T-helper 17 cell (primary cell): ENCODE data around the gene TBCE. TPM values are rescaled to one million over a fixed set of nuclear protein-coding genes. Genes with fewer than 3 reads are reported as not detected.

Experiments
- ATAC-seq: fragments of 150-1000 bp; cut with Tn5 transposase; 2 replicates; pipeline ENCODE4 v1.10.0; 2021; ENCODE audit warnings: mild to moderate bottlenecking, moderate library complexity
- DNase-seq, 3 donors: peaks; one replicate each; pipeline versions ENCODE4 v3.0.0 to v3.0.0-alpha.2; 2020 to 2021
- H3K9me3 ChIP-seq: one replicate; pipeline ENCODE4 v1.7.0; 2013; ENCODE audit warnings: low read length, mild to moderate bottlenecking; ENCODE audit not compliant: control insufficient read depth, poor library complexity, severe bottlenecking
- H3K27ac Mint-ChIP-seq: one replicate; pipeline ENCODE4 v1.8.0; 2022; ENCODE audit warnings: mild to moderate bottlenecking, moderate library complexity, mixed read lengths
- H3K27me3 Mint-ChIP-seq: one replicate; pipeline ENCODE4 v1.8.0; 2022; ENCODE audit warnings: mixed read lengths
- H3K36me3 Mint-ChIP-seq: one replicate; pipeline ENCODE4 v1.8.0; 2022; ENCODE audit warnings: low read depth, mixed read lengths
- H3K4me1 Mint-ChIP-seq: one replicate; pipeline ENCODE4 v1.8.0; 2022; ENCODE audit warnings: mild to moderate bottlenecking, mixed read lengths
- H3K4me3 Mint-ChIP-seq: one replicate; pipeline ENCODE4 v1.8.0; 2022; ENCODE audit warnings: mild to moderate bottlenecking, moderate library complexity, mixed read lengths
- total RNA-seq, 4 donors: library from RNA in 2 of 4; stranded (reverse) in 2 of 4; gene quantifications; one replicate each; pipeline ENCODE4 v1.2.3 and lab custom pipeline; 2022 to 2026

TBCE gene
- total RNA-seq, 2 donors from 2014 or later, result 14.6 to 18.3 TPM

GRCh38 chr1:235407419-235407818 lies 40.2 kb downstream of the TBCE start:
- H3K4me3 Mint-ChIP-seq, result no peak overlapping the region
- no peaks in the 10 kb centered on the region for H3K9me3 ChIP-seq
- DNase-seq (no peak), ATAC-seq (no peak)
- H3K27ac Mint-ChIP-seq, result no peak overlapping the region
- peaks cover 9% of the 10 kb centered on the region for H3K4me1 Mint-ChIP-seq
- H3K27me3 Mint-ChIP-seq, result no peaks in the 10 kb centered on the region
- peaks cover under 1% of the 10 kb centered on the region for H3K36me3 Mint-ChIP-seq

- H3K27ac Mint-ChIP-seq, result peak overlapping the region; percentile 51
Observed at GRCh38 chr1:235408503-235408960, 41.3 kb downstream of the TBCE start.

GRCh38 chr1:235409042-235409820 lies 42.0 kb downstream of the TBCE start:
- no peak for ATAC-seq
- no peak for DNase-seq
- no peak overlapping the region for H3K27ac Mint-ChIP-seq
- H3K27me3 Mint-ChIP-seq, result no peaks in the 10 kb centered on the region
- H3K9me3 ChIP-seq, result no peaks in the 10 kb centered on the region
- H3K4me1 Mint-ChIP-seq, result peaks cover 7% of the 10 kb centered on the region
- H3K4me3 Mint-ChIP-seq, result no peak overlapping the region
- no peaks in the 10 kb centered on the region for H3K36me3 Mint-ChIP-seq

More at GRCh38 chr1:235408503-235408960, 41.3 kb downstream of the TBCE start:
- peaks cover 8% of the 10 kb centered on the region for H3K4me1 Mint-ChIP-seq
- ATAC-seq (no peak), DNase-seq (no peak)
- no peaks in the 10 kb centered on the region for H3K9me3 ChIP-seq
- no peaks in the 10 kb centered on the region for H3K36me3 Mint-ChIP-seq
- H3K27me3 Mint-ChIP-seq, result no peaks in the 10 kb centered on the region
- no peak overlapping the region for H3K4me3 Mint-ChIP-seq

- no peak overlapping the region for H3K27ac Mint-ChIP-seq
- H3K9me3 ChIP-seq, result no peaks in the 10 kb centered on the region
- no peaks in the 10 kb centered on the region for H3K36me3 Mint-ChIP-seq
- H3K4me3 Mint-ChIP-seq, result no peak overlapping the region
- no peak for ATAC-seq
- H3K4me1 Mint-ChIP-seq, result peaks cover 9% of the 10 kb centered on the region
- H3K27me3 Mint-ChIP-seq, result no peaks in the 10 kb centered on the region
- no peak for DNase-seq
Observed at GRCh38 chr1:235410467-235410866, 43.2 kb downstream of the TBCE start.

GRCh38 chr1:235411489-235412486 lies 44.6 kb downstream of the TBCE start:
- ATAC-seq (no peak), DNase-seq (no peak)
- peak overlapping the region; percentile 72 for H3K27ac Mint-ChIP-seq
- no peaks in the 10 kb centered on the region for H3K27me3 Mint-ChIP-seq
- H3K4me3 Mint-ChIP-seq, result no peak overlapping the region
- H3K4me1 Mint-ChIP-seq, result peaks cover 9% of the 10 kb centered on the region
- H3K9me3 ChIP-seq, result no peaks in the 10 kb centered on the region
- H3K36me3 Mint-ChIP-seq, result no peaks in the 10 kb centered on the region

GRCh38 chr1:235415008-235415904 lies 48.0 kb downstream of the TBCE start:
- Mint-ChIP-seq H3K4me1 (peaks cover 5% of the 10 kb centered on the region), H3K27ac (no peak overlapping the region), H3K27me3 (no peaks in the 10 kb centered on the region), H3K36me3 (no peaks in the 10 kb centered on the region), H3K4me3 (no peak overlapping the region)
- H3K9me3 ChIP-seq, result no peaks in the 10 kb centered on the region
- ATAC-seq (peak; percentile 82), DNase-seq (peak; percentile 20 to 43 (median 37))

GRCh38 chr1:235416662-235417049 lies 49.4 kb downstream of the TBCE start:
- H3K27ac Mint-ChIP-seq, result no peak overlapping the region
- ATAC-seq (no peak), DNase-seq (no peak)
- no peaks in the 10 kb centered on the region for H3K36me3 Mint-ChIP-seq
- H3K4me1 Mint-ChIP-seq, result peaks cover 5% of the 10 kb centered on the region
- no peaks in the 10 kb centered on the region for H3K9me3 ChIP-seq
- no peak overlapping the region for H3K4me3 Mint-ChIP-seq
- H3K27me3 Mint-ChIP-seq, result no peaks in the 10 kb centered on the region

- DNase-seq (peak; percentile 16 to 54 (median 33)), ATAC-seq (peak; percentile 72)
- H3K27me3 Mint-ChIP-seq, result no peaks in the 10 kb centered on the region
- peaks cover 2% of the 10 kb centered on the region for H3K4me1 Mint-ChIP-seq
- no peak overlapping the region for H3K4me3 Mint-ChIP-seq
- no peaks in the 10 kb centered on the region for H3K9me3 ChIP-seq
- H3K27ac Mint-ChIP-seq, result no peak overlapping the region
- no peaks in the 10 kb centered on the region for H3K36me3 Mint-ChIP-seq
Observed at GRCh38 chr1:235417086-235417697, 50.0 kb downstream of the TBCE start.

- ATAC-seq (no peak), DNase-seq (no peak)
- no peaks in the 10 kb centered on the region for H3K27me3 Mint-ChIP-seq
- H3K4me3 Mint-ChIP-seq, result no peak overlapping the region
- H3K36me3 Mint-ChIP-seq, result peaks cover 5% of the 10 kb centered on the region
- no peaks in the 10 kb centered on the region for H3K9me3 ChIP-seq
- peaks cover 20% of the 10 kb centered on the region for H3K4me1 Mint-ChIP-seq
- H3K27ac Mint-ChIP-seq, result peak overlapping the region; percentile 87
Observed at GRCh38 chr1:235421751-235422150, 54.5 kb downstream of the TBCE start.

- no peaks in the 10 kb centered on the region for H3K27me3 Mint-ChIP-seq
- peaks cover 5% of the 10 kb centered on the region for H3K36me3 Mint-ChIP-seq
- H3K4me1 Mint-ChIP-seq, result peaks cover 20% of the 10 kb centered on the region
- ATAC-seq, result peak; percentile 85
- no peak overlapping the region for H3K4me3 Mint-ChIP-seq
- no peaks in the 10 kb centered on the region for H3K9me3 ChIP-seq
- peak in 2 of 3 donors; percentile 7 to 9 for DNase-seq
- H3K27ac Mint-ChIP-seq, result peak overlapping the region; percentile 87
Observed at GRCh38 chr1:235423214-235423652, 56.0 kb downstream of the TBCE start.

GRCh38 chr1:235424092-235424491 lies 56.9 kb downstream of the TBCE start:
- DNase-seq (no peak), ATAC-seq (no peak)
- no peaks in the 10 kb centered on the region for H3K9me3 ChIP-seq
- H3K27ac Mint-ChIP-seq, result no peak overlapping the region
- peaks cover 20% of the 10 kb centered on the region for H3K4me1 Mint-ChIP-seq
- no peak overlapping the region for H3K4me3 Mint-ChIP-seq
- no peaks in the 10 kb centered on the region for H3K27me3 Mint-ChIP-seq
- H3K36me3 Mint-ChIP-seq, result peaks cover 5% of the 10 kb centered on the region

- Mint-ChIP-seq H3K4me1 (peaks cover 20% of the 10 kb centered on the region), H3K4me3 (peak overlapping the region; percentile 43), H3K27me3 (no peaks in the 10 kb centered on the region), H3K27ac (no peak overlapping the region), H3K36me3 (peaks cover 5% of the 10 kb centered on the region)
- DNase-seq (no peak), ATAC-seq (no peak)
- H3K9me3 ChIP-seq, result no peaks in the 10 kb centered on the region
Observed at GRCh38 chr1:235425357-235425756, 58.1 kb downstream of the TBCE start.
